ENCODE results near the gene SLC12A3.
A peak's percentile ranks its signal among the peaks of the same experiment; 100 is the strongest.
"Not testable (repeated sequence)": the region's sequence is repeated elsewhere in the genome, so short reads cannot be mapped to it uniquely, and the experiment has no call there.

The SLC12A3 gene

GRCh38 chr16:56848955-56849689 is 15.9 kb upstream of the SLC12A3 start:
- no peak for DNase-seq

DNA sequence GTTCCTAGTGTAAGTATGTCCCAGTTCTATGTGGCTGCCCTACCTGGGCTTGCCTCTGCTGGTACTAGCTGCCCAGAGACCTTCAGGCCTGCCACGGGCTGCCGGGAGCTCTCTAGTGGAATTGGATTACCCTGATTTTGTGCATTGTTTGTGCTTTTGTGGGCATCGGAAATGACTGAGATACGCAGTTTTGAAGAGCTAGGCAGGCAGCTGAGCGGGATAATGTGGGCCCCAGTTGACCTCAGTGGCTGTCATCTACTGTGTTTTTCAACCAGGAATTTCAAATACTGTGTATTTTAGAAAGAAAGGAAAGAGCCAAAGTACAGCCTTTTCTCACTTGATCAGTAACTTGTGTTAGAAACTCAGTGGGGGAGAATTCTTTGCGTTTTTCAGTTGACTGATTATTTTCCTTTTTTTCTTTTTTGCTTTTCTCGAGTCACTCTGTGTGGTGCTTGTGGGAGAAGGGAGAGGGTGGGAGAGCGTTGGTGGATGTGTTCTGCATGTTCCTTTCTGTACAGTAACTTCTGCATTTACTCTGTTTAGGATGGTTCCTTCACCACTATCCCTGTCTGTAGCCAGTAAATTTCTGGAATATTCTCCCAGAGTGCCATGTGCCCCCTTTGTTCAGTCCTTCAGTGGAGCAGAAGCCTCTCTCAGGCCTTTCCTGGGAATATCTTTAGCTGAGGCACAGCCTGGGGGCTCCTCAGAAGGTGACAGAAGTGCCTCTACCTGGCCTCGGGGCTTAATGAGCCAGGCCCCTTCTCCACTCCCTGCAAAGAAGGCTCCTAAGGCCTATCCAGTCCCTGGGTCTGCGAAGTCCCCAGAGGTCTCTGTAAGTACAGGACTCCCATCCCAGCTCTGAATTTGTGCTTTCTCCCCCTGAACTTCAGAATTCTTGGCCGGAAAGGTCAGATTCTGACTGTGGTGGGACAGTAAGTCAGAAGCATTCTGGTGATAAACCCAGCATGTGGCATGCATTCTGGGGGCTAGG is 15.0 kb upstream of the SLC12A3 start:
- DNase-seq, result no peak

- DNase-seq, result no peak
Observed at GRCh38 chr16:56851671-56852400, 13.2 kb upstream of the SLC12A3 start.

GRCh38 chr16:56852401-56852730 is 12.6 kb upstream of the SLC12A3 start:
- no peak for DNase-seq

DNA sequence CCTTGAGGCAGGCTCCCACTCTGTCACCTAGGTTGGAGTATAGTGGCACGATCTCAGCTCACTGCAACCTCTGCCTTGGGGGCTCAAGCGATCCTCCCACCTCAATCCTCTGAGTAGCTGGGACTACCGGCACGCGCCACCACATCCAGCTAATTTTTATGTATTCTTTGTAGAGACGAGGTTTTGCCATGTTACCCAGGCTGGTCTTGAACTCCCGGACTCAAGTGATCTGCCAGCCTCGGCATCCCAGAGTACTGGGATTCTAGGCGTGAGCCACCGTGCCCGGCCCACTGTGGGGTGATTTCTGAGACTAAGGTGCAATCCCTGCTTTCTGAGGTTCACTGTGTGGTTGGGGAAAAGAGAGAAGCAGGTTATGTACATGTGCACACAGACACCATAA is 12.0 kb upstream of the SLC12A3 start:
- no peak for DNase-seq

- DNase-seq, result no peak
Observed at GRCh38 chr16:56855201-56855600, 9.8 kb upstream of the SLC12A3 start.

DNA sequence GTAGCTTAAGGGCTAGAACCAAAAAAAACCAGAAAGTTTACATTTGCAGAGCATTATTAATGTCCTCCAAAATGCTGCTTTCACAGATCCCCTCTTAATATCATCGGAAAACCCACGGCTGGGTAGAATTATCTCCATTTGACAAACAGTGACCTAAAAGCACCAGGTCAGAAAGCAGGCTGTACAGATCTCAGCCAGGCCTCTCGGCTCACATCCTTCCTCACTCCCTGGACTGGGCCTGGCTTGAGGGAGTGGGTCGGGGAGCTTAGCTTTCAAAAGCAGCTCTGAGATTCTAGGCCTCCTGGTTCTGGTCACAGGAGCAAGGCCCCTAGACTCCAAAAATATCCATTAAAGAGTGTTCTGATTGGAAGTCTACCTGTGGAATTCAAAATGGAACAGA is 9.1 kb upstream of the SLC12A3 start:
- no peak for DNase-seq

DNA sequence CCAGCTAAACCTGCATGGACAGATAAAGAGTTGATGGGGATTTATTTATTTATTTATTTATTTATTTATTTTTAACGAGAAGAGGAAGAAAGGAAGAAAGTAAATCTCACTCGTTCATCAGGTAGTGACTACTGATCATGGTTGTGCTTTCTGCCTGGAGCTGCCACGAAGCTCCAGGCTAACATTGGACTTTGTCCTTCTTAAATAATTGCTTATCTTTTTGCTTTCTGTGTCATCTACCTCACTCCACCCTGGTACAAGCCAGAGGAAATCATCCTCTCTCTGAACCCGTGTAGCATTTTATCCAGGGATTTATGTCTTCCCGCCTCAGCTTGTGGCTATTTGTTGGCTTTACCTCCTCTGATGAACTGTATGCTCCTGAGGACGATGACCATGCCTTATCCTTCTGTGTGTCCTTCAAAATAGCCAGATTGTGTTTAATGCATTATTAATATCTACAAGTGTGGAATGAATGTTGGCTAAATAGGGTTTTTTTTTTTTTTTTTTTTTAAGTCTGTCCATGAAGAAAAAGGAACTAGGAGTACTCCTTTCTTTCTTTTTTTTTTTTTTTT is 8.0 kb upstream of the SLC12A3 start:
- no peak for DNase-seq

- DNase-seq, result no peak
Observed at GRCh38 chr16:56858374-56858773, 6.6 kb upstream of the SLC12A3 start.

DNA sequence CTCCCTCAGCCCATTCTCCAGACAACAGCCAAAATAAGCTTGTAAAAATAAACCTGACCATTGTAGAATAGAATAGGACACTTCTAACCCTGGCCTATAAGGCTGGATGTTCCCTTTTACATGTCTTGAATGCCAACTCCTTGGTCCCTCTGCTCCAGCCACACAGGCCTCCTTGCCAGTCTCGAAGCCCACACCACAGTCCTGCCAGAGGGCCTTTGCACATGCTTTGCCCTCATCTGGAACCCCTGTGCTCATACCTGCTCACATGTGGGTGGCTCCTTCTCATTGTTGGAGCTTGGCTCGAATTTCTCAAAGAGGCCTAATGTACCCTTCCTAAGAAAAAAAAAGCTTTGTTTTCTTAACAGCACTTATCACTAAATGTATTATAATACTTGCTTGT is 5.4 kb upstream of the SLC12A3 start:
- no peak for DNase-seq

- DNase-seq, result peak; percentile 39
Observed at GRCh38 chr16:56860226-56861020, 4.6 kb upstream of the SLC12A3 start.

DNA sequence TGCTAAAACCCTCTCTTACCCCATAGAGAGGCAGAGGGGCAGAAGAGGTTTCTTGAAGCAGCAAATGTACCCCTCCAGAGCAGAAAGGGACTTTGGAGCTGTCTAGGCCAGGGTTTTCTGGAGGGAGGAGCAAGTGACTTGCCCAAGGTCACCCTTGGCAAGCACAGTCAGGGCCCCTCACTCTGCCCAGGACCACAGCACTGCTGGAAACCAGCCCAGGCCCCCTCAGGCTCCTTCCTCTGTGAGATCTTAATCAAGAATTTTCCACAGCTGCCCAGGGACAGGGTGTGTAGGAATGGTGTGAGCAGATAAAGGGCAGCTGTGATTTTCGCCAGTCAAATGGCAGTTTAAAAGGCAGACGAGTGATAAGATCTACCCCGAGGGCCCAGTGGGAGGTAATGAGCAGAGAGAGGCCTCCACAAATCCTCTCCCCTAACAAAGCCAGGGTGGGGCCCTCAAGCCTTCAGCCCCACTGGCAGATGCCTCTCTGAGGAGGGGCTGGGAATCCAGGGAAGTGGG is 3.9 kb upstream of the SLC12A3 start:
- DNase-seq, result no peak

GRCh38 chr16:56861756-56862155 is 3.3 kb upstream of the SLC12A3 start:
- DNase-seq, result no peak

DNA sequence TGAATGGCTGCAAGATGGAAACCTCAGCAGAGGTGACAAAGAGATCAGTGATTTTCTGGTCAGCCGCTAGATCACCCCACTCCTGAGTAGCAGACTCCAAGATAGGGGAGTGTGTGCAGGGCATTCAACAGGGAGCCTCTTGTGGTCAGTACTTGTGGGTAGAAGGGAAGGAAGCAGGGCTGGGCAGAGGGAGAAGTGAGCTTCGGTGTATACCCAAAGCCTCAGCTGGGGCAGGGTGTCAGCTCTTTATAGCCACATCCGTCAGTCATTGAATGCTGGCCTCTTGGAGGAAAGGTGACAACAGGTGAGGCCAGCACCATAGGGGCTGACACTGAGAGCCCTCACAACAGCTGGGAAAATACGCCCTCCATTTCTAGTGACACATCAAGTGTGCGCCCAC is 2.2 kb upstream of the SLC12A3 start:
- no peak for DNase-seq

GRCh38 chr16:56865394-56866062 is 521 bp downstream of the SLC12A3 start:
- DNase-seq, result no peak

DNA sequence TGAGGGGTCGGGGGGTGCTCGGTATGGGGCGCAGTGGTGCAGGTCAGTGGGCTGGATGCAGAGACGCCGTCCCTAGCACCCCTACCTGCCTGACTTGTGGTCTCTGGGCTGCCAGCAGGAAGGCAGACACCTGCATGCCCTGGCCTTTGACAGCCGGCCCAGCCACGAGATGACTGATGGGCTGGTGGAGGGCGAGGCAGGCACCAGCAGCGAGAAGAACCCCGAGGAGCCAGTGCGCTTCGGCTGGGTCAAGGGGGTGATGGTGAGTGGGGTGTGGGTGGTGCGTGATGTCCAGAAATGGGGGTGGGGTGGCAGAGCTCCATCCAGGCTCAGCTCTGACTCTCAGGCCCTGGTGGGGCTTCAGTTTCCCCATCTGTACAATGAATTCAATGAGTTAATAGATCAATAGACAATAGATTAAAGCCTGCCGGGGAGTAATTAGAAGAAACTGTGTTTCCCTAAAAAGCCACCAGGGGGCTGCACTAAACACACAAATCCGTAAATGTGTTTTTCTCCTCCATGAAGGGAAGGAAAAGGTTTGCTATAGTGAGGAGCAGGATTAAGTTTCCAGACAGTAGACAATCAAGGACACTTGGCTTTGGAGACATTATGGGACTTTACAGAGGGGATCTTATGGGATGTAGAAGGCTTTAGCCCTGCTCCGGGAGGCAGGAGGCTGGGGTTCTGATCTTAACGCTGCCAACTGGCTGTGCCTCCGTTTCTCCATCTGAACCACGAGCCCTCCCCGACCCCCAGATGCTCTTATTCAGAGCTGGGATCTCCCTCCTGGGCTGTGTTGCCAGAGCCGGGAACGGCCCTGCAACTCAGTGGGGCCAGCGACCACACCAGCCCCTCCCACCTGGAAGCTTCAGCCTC is 2.2 kb downstream of the SLC12A3 start:
- peak; percentile 57 for DNase-seq

DNA sequence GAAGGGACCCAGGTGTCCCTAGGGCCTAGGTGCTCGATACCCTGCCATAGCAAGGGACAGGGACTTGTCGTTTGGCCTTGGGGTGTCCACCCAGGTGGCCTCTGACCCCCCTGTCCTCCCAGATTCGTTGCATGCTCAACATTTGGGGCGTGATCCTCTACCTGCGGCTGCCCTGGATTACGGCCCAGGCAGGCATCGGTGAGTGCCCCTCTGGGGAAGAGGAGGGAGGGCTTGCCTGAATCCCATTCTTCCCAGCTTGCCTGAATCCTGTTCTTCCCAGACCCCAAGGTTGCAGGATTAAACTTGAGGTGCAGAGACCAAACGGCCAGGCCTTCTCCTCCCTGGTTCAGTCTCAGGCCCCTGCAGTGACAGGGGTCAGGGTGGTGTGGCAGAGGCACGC is 3.2 kb downstream of the SLC12A3 start:
- no peak for DNase-seq

DNA sequence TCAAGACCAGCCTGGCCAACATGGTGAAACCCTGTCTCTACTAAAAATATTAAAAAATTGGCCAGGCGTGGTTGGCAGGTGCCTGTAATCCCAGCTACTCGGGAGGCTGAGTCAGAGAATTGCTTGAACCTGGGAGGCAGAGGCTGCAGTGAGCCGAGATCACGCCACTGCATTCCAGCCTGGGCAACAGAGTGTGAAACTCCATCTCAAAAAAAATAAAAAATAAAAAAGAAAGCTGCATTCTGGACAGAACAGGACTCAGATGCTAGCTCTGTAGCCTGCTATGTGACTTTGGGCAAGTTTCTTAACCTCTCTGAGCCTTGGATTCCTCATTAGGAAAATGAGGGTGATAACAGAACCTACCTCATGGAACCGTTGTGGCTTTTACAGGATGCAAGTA is 3.8 kb downstream of the SLC12A3 start:
- DNase-seq, result not testable (repeated sequence)

DNA sequence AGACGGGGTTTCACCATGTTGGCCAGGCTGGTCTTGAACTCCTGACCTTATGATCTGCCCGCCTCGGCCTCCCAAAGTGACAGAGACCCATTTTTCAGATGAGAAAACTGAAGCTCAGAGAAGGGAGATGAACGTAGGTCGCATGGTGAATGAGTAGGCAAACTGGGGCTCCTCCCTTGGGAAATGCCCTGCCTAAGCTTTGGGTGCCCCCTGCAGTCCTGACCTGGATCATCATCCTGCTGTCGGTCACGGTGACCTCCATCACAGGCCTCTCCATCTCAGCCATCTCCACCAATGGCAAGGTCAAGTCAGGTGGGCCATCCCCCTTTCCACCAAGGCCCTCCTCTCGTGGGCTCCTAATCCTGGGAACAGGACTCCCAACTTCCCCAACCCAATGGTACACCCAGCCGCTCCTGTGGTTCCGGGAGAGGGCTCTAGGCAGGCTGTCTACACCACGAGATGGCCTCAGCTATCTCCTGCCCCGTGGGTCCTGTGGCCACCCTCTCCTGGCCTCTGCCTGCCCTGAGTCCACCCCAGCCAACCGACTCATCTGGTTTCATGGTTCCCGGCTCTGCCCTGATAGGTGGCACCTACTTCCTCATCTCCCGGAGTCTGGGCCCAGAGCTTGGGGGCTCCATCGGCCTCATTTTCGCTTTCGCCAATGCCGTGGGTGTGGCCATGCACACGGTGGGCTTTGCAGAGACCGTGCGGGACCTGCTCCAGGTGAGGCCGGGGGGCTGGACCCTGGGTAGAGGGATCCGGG is 4.7 kb downstream of the SLC12A3 start:
- peak; percentile 64 for DNase-seq

Measured in activated CD4-positive, alpha-beta T cell treated with anti-CD3 and anti-CD28 coated beads for 48 hours (primary cell).